GM12865 (cell line): ENCODE data around the gene KBTBD8.

Experiments used
- DNase-seq: peaks from one replicate; pipeline ENCODE4 v3.0.0; 2010; ENCODE audit warnings: low read depth
- H3K4me3 ChIP-seq: 2 replicates; pipeline ENCODE4 v1.5.1; 2011; ENCODE audit warnings: mild to moderate bottlenecking, low read depth, low read length, control low read depth
- TF ChIP-seq, protein P1 (sequence below): IDR thresholded peaks from 2 replicates; pipeline ENCODE4 v1.5.1; 2011; ENCODE audit warnings: low read length, control low read depth, low read depth, inconsistent platforms; ENCODE audit not compliant: insufficient read depth; ENCODE audit errors: missing control alignments

KBTBD8 gene

DNA sequence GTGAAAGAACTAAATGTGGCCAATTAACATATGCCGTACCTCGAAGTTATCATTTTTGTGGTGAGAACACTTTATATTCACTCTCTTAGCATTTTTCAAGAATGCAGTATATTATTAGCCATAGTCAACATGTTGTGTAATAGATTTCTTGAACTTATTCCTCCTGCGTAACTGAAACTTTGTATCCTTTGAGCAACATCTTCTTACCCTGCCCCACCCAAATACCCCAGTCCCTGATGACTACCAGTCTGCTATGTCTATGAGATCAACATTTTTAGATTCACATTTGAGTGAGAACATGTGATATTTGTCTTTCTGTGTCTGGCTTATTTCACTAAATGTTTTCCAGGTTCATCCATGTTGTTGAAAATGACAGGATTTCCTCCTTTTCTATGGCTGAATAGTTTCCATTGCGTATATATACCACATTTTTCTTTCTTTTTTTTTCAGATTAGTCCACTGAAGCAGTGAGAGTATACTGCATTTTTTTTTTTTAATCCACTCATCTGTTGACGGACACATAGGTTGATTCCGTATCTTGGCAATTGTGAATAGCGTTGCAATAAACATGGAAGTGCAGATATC is 12.7 kb upstream of the KBTBD8 start:
- TF ChIP-seq, protein P1, sequence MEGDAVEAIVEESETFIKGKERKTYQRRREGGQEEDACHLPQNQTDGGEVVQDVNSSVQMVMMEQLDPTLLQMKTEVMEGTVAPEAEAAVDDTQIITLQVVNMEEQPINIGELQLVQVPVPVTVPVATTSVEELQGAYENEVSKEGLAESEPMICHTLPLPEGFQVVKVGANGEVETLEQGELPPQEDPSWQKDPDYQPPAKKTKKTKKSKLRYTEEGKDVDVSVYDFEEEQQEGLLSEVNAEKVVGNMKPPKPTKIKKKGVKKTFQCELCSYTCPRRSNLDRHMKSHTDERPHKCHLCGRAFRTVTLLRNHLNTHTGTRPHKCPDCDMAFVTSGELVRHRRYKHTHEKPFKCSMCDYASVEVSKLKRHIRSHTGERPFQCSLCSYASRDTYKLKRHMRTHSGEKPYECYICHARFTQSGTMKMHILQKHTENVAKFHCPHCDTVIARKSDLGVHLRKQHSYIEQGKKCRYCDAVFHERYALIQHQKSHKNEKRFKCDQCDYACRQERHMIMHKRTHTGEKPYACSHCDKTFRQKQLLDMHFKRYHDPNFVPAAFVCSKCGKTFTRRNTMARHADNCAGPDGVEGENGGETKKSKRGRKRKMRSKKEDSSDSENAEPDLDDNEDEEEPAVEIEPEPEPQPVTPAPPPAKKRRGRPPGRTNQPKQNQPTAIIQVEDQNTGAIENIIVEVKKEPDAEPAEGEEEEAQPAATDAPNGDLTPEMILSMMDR, result no peak
- DNase-seq, result no peak
- H3K4me3 ChIP-seq, result no peak overlapping the region

DNA sequence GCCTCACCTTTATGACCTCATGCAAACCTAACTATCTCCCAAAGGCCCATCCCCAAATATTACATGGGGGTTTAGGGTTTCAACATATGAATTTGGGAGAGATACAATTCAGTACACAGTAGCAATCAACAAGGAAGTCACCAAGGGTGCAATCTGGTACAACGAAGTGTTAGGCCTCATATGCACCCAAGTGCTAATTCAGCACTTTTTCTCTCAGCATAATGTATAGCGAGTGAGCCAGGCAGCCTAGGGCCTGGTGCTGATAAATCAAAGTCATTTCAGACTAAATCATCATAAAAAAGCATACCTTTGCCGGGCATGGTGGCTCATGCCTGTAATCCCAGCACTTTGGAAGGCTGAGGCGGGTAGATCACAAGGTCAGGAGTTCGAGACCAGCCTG is 11.7 kb upstream of the KBTBD8 start:
- no peak overlapping the region for H3K4me3 ChIP-seq
- TF ChIP-seq, protein P1, result no peak
- no peak for DNase-seq

DNA sequence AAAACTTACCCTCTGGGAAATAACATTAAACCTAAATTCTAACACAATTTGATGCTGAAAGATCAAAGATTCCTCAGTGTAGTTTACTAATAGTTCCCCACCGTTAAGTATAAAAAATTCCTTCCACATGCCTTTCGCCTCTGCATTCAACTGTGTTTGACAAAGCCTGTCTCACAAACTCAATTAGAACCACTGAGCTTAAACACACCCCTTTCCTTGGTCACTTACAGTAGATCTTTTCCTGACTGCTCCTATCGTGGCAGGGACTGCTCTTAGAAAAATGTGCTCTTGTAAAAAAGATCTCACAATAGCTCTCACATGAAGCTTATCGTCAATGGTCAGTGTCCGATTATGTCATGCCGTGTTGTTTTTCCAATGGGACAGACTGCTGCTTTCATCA is 8.9 kb upstream of the KBTBD8 start:
- no peak for DNase-seq
- H3K4me3 ChIP-seq, result no peak overlapping the region
- TF ChIP-seq, protein P1, result no peak

DNA sequence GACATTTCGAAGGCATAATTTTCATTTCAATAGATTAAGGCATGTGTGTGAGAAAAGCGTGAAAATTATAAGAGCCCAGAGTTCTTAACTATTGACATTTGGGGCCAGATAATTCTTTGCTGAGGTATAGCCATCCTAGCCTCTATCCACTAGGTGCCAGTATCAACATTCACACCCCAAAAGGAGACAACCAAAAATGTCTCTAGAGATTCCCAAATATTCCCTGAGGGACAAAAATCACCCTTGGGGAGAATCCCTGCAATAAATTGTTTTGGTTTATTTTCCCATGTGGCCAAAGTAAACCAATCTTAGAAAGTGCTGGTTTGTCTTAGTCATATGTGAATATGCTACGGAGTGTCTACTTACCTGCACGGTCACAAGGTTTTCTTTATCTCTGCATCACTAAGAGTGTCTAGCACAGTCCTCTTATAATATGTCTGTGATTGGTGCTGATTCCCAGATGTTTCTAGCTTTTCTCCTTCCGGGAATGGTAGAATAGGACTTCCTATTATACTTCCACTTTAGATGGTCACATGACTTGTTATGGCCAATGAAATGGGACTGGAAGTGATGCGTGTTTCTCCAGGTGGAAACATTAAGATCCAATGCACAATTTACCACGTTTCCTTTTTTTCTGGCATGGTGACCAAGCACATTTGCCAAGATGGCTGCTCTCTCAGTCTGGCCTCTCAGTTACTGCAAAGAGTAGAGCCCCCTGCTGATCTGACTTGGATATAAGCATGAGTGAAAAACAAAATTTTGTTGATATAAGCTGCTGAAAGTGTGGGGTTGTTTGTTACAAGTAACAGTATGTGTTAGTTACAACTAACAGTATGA is 8.0 kb upstream of the KBTBD8 start:
- peak; percentile 77 for DNase-seq
- TF ChIP-seq, protein P1, result peak; percentile 62
- peak overlapping the region; percentile 77 for H3K4me3 ChIP-seq

DNA sequence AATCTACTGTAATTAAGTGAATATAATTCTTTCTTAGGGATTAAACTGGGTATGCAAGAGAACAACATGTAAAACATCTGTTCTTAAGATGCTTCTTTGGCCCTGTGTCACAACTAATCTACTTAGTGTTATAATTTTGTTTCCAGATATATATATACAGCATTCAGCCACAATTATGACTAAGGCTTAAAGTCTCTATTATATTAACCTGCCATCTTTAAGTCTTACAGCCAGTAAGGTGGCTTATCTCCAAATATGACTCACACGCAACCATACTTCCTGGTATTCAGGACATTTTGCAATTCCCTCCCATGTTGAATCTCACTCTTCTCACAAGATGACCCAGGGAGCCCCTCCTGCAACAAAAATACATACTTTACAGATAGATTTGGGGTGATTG is 6.6 kb upstream of the KBTBD8 start:
- TF ChIP-seq, protein P1, result no peak
- no peak overlapping the region for H3K4me3 ChIP-seq
- DNase-seq, result no peak

DNA sequence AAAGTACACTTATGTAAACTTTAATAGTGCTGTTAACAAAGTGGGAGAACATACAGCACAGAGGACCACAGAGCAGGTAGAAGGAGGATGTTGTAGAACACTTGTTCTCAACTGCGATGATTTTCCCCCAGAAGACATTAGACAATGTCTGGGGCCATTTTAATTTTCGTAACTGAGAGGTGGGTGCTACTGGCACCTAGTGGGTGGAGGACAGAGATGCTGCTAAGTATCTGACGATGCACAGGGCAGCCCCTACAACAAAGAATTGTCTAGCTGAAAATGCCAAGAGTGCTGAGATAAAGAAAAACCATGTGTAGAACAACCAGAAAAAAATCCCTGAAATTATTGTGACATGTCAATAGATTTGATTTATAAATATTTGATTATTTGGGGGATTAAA is 5.0 kb upstream of the KBTBD8 start:
- TF ChIP-seq, protein P1, result no peak
- H3K4me3 ChIP-seq, result no peak overlapping the region
- no peak for DNase-seq
